Subcutaneous adipose tissue (tissue), 4 donors: ENCODE results near the gene DSG3. TPM values are rescaled to one million over a fixed set of nuclear protein-coding genes. Genes with fewer than 3 reads are reported as not detected.

Source experiments
- total RNA-seq, 4 donors: library from RNA; depleted of rRNA; stranded (reverse); fragments of >200 nt; gene quantifications; one replicate each; pipeline ENCODE4 v1.1.0, GENCODE V29; 2016
- TF ChIP-seq, protein P1 (sequence below): fragments of 450-650 bp; IDR thresholded peaks from one replicate; pipeline ENCODE4 v1.5.1; 2016; ENCODE audit warnings: low read depth, mild to moderate bottlenecking, control low read depth, antibody characterized with exemption, moderate library complexity

DSG3 gene
- total RNA-seq, 4 donors from 2014 or later, result not detected

DNA sequence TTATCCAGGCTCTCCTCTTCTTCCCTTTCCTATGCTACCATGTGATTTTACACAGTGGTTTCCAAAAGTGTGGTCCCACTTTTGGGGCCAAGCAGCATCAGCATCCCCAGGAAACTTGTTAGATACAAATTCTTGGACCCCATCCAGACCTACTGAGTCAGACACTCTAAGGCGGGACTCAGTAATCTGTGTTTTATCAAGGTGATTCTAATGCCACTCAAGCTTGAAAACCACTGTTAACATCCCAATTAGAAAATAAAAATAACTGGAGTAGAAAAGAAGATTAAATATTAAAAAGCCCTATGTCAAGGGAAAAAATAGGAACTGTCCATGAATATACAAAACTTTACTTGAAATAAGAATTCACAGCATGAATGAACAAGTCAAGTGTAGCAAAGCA, 61.2 kb downstream of the DSG3 start:
- TF ChIP-seq, protein P1, sequence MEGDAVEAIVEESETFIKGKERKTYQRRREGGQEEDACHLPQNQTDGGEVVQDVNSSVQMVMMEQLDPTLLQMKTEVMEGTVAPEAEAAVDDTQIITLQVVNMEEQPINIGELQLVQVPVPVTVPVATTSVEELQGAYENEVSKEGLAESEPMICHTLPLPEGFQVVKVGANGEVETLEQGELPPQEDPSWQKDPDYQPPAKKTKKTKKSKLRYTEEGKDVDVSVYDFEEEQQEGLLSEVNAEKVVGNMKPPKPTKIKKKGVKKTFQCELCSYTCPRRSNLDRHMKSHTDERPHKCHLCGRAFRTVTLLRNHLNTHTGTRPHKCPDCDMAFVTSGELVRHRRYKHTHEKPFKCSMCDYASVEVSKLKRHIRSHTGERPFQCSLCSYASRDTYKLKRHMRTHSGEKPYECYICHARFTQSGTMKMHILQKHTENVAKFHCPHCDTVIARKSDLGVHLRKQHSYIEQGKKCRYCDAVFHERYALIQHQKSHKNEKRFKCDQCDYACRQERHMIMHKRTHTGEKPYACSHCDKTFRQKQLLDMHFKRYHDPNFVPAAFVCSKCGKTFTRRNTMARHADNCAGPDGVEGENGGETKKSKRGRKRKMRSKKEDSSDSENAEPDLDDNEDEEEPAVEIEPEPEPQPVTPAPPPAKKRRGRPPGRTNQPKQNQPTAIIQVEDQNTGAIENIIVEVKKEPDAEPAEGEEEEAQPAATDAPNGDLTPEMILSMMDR, result no peak

DNA sequence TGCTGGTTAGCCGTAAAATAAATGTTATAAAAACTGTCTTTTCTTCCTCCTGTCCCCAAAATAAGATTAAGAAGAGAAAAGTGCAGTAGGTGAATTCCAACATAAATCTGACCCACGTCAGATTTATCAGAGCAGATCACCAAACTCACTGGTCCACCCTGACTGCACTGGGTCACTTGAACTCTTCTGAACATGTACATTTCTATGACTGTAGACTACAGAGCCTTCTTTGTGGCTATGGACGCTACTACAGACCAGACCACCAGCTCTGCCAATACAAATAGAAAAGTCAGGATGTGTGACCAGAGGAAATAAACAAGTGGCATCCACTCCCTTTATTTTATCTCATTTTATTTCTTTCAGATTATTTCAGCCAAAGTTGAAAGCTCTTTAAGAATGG, 62.0 kb downstream of the DSG3 start:
- TF ChIP-seq, protein P1, result no peak

DNA sequence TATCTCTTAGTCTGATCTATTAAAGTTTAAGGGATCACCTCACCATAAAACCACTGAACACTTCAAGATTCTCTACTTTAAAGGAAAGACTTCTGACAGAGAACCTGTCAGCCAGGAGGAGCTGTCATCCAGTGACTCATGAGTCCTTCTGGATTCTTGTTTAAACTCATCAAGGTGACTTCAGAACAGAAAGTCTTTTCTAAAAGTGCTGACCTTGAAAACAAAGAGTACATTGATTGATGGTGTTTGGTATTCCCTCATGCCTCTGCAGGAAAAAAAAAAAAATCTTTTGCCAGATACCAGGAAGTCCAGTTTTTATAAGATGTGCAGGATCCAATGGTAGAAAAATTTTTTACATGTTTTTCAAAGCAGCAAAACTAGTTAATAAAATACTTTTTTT, 62.8 kb downstream of the DSG3 start:
- TF ChIP-seq, protein P1, result no peak

DNA sequence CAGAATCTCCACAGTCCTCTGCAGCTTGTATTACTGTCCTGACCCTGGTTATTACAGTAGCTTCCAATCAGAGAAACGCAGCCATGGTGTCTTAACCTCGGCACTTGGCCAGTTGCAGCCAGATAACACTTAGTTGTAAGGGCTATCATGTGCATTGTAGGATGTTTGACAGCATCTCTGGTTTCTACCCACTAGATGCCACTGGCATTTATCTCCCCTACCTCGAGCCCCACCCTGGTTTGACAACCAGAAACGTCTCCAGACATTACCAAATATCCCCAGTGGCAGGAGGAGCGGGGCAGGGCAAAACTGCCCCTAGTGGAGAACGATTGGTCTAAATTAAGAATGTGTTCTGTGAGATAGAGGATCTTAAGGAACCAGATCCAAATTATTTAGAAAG, 63.6 kb downstream of the DSG3 start:
- TF ChIP-seq, protein P1, result no peak

DNA sequence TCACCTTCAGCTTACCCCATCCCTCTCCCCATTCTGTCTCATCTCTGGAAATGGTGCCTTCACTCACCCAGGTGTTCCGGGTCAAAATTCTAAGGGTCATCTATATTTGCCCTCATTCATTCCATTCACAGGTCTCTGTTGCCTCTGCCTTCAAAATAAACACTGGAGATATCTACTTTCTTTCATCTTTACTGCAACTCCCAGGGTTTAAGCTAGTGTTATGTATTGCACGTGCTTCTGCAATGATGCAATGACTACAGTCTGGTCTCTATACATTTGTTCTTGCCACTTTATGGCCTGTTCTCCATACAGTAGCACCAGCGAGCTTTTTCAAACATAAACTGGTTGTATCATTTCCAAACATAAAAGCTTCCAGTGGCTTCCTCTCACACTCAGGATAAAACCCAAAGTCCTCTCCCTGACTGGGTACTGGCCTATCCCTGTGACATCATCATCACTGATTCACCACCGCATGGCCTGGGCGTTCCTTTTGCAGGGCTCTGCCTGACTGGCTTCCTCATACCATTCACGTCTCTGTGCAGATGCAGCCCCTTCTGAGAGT, 64.7 kb downstream of the DSG3 start:
- TF ChIP-seq, protein P1, result no peak

DNA sequence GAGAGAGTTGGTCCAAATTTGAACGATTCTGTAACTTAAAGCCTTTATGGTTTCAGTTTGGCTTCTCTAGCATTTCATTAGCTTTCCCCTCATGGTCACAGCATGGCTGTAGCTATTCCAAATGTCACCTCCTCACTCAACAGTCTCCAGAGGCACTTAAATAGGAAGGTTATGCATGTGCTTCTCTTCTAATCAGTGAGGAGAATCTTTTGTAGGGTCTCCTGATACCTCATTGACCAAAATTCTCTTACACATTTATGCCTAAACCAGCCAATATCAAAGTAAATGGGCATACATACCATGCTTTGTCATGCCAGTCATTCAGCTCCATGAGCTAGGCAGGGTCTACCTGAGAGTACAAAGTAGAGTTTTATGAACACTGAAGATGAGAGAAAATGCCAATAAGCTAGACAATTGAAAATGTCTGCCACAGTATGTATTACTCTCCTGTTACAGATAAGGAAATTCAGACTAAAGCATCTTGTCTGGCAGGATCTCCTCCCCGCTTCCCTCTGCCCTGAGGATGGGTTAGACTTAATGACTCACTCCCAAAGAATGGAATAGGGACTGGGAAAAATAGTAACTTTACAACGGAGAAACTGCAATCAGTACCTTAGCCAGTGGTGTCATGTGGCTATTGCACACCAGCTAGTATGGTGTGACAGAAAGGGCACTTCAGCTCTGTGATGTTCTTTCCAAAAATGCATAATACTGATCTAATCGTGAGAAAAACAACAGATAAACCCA, 65.8 kb downstream of the DSG3 start:
- TF ChIP-seq, protein P1, result no peak

DNA sequence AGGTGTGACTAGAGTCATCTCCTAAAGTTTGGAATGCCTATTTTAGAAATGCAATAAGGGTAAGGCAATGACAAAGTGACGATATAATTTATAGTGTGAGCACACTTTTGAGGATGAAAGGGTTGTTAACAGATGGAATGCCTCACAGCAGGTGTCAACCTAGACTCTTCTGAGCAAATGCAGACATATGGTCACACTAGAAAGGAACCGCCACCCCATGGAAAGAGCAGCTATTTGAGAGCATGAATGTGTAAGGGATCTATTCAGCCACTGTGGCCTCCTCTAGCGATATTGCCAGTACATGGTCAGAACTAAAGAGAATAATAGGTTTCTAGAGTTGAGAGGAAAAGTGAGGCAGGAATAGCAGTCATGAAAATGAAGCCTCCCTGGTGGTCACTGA, 68.9 kb downstream of the DSG3 start:
- TF ChIP-seq, protein P1, result no peak
